NCI-H1436 (cell line): ENCODE results near the gene RUSF1.
"Not testable (repeated sequence)": the region's sequence is repeated elsewhere in the genome, so short reads cannot be mapped to it uniquely, and the experiment has no call there.

Experiments used
- DNase-seq: peaks from one replicate; lab custom pipeline; 2025; lab: John Stamatoyannopoulos, UW

Gene RUSF1

GRCh38 chr16:31487071-31487719 is 21.0 kb downstream of the RUSF1 start:
- DNase-seq = no peak

GRCh38 chr16:31486045-31486444 is 22.1 kb downstream of the RUSF1 start:
- no peak for DNase-seq

DNA sequence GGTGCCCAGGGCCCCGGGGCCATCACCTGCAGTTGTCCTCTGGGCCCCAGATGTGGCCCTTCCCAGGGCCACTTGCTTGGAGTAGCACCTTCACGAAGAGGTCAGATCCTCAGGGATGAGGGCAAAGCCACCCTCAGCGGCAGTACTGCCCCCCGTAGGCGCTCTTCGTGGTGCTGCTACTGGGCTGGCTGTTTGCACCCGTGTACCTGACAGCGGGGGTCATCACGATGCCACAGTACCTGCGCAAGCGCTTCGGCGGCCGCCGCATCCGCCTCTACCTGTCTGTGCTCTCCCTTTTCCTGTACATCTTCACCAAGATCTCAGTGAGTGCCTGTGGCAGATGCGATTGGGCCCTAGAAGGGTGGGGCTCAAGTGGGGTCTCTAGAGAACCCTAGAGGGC is 22.6 kb downstream of the RUSF1 start:
- no peak for DNase-seq

- no peak for DNase-seq
Observed at GRCh38 chr16:31484491-31485171, 23.6 kb downstream of the RUSF1 start.

DNA sequence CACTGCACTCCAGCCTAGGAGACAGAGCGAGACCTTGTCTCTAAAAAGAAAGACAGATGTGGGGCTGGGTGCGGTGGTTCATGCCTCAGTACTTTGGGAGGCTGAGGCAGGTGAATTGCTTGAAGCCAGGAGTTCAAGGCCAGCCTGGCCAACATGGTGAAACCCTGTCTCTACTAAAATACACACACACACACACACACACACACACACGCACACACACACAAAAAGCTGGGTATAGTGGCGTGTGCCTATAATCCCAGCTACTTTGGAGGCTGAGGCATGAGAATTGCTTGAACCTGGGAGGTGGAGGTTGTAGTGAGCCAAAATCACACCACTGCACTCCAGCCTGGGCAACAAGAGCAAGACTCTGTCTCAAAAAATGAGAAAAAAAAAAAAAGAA is 24.1 kb downstream of the RUSF1 start:
- DNase-seq = not testable (repeated sequence)

GRCh38 chr16:31483081-31483480 is 25.1 kb downstream of the RUSF1 start, which contains the start of gene SLC5A2:
TSS of gene SLC5A2 (plus strand) at chr16:31483123. CDS start at chr16:31483137, 14 bp downstream.
- DNase-seq = no peak

DNA sequence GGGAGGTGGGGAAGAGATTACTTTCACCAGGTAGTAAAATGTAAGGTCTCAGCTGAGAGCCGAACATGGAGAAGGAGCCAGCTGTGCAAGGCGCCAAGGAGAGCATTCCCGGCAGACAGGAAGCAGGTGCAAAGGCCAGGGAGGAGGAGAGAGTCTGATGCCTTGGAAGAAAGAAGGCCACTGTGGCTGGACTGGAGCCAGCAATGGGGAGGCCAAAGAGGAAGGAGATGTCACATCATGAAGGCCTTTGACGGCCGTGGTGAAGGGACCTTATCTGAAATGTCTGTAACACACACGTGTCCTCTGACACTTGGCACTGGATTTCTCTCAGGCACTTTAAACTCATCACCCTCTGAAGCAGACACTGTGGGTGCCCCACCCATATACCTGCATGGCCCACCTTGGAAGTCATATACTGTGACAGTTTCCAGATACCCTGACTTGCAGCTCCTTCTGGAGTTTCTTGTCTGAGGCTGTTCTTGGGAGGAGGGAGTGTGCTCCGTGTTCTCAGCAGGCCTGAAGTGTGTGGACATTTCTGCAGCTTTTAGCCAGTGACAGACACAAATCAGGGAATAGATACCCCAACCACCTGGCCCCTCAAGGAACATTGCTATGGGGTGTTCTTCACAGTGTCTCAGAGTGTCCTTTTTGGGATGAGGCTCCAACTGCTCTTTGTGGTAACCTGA is 27.2 kb downstream of the RUSF1 start:
- DNase-seq = no peak

DNA sequence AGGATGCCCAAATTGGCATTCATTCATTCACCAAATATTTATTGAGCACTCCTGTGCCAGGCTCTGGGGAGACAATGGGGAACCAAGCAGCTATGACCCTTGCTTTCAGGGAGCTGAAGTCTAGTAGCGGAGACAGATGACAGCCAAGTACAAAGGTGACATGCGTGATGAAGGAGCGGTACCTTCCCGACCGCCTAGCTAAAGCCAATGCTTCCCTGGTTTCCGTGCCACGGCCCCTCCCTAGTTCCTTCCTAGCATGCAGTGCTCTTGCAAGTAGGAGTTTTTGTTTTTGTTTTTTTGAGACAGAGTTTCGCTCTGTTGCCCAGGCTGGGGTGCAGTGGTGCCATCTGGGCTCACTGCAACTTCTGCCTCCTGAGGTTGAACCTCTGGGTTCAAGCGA is 28.4 kb downstream of the RUSF1 start:
- DNase-seq = no peak

DNA sequence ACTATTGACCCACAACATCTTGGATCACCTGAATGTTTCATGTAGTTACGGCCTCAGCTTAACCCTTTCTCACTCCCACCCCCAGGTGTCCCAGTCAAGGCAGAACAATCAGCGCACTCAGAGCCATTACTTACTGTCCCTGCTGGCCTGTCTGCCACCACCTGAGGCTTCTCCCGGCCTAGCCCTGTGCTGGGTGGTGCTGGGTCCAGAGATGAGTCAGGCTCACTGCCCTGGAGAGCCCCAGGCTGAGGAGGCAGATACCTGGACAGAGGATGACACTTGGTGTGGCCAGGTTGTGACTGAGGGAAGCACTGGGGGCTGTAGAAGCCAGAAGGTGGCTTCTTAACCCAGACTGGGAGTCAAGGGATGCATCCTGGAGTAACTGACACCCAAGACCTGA is 29.2 kb downstream of the RUSF1 start:
- no peak for DNase-seq

DNA sequence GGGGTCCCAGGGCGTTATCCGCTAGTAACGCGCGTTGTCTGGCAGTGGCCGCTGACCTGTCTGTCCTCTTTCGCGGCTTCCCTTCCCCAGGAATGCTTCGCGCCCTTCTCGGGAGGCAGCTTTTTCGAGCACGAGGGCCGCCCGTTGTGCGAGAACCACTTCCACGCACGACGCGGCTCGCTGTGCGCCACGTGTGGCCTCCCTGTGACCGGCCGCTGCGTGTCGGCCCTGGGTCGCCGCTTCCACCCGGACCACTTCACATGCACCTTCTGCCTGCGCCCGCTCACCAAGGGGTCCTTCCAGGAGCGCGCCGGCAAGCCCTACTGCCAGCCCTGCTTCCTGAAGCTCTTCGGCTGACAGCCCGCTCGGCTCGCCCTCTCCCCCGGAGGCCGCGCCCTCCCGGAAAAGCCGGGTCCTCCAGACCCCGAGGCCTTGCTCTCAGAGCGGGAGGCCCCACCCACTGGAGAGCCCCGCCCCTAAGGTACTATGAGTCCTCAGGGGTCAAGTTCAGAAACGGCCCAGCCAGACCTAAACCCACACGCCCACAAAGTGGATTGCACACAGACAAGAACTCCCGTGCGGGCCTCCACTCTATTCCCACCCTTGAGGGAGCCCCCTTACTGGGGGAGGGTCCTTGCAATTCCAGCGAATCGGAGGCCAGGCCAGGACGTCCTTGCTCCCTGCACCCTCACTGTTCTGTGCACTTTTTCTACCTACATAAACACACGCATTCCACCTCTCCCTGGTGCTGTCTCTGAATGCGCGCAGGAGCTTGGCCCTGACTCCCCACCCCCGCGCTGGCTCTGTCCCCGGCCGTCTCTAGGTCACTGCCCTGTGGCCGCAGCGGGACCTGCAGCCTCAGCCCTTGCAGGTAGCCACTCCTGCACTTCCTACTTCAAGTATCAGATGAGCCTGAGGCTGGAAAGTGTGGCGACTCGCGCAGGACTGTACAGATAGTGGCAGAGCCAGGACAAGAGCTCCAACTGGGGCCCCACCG is 30.7 kb downstream of the RUSF1 start:
- DNase-seq = no peak

- DNase-seq = no peak
Observed at GRCh38 chr16:31476303-31477219, 31.6 kb downstream of the RUSF1 start.

DNA sequence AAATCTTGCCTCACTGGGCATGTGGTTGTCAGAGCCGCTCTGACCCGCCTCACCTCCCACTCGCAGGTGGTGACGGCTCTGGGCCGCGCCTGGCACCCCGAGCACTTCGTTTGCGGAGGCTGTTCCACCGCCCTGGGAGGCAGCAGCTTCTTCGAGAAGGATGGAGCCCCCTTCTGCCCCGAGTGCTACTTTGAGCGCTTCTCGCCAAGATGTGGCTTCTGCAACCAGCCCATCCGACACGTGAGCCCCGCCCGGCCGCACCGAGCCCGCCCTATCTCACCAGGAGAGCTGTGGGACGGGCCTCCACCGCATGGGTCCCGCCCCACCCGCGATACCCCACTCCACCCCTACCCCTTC is 32.3 kb downstream of the RUSF1 start:
- DNase-seq = no peak

GRCh38 chr16:31474773-31475738 is 33.1 kb downstream of the RUSF1 start:
- no peak for DNase-seq

GRCh38 chr16:31474173-31474714 is 33.9 kb downstream of the RUSF1 start:
- DNase-seq = no peak

DNA sequence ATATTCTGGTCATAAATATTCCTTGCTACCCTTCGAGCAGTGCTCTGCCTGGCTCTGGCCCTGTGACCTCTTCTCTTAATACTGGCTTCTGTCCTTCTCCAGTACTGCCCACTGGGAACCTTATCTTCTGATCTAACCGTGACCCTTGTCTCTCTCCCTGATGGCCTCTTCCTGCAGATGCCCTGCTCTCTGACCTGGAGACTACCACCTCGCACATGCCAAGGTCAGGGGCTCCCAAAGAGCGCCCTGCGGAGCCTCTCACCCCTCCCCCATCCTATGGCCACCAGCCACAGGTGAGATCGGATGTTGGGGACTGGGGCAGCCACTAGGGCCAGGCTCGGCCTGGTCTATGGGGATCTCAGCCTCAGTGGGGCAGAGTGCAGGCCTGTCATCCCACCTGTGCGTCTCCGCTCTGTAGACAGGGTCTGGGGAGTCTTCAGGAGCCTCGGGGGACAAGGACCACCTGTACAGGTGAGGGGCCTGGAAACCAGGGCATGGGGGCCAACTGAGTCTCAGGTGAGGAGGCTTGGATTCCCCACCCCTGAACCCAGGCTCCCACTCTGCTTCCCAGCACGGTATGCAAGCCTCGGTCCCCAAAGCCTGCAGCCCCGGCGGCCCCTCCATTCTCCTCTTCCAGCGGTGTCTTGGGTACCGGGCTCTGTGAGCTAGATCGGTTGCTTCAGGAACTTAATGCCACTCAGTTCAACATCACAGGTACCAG is 34.8 kb downstream of the RUSF1 start:
- DNase-seq = no peak

- peak; percentile 98 for DNase-seq
Observed at GRCh38 chr16:31472709-31473203, 35.4 kb downstream of the RUSF1 start.

DNA sequence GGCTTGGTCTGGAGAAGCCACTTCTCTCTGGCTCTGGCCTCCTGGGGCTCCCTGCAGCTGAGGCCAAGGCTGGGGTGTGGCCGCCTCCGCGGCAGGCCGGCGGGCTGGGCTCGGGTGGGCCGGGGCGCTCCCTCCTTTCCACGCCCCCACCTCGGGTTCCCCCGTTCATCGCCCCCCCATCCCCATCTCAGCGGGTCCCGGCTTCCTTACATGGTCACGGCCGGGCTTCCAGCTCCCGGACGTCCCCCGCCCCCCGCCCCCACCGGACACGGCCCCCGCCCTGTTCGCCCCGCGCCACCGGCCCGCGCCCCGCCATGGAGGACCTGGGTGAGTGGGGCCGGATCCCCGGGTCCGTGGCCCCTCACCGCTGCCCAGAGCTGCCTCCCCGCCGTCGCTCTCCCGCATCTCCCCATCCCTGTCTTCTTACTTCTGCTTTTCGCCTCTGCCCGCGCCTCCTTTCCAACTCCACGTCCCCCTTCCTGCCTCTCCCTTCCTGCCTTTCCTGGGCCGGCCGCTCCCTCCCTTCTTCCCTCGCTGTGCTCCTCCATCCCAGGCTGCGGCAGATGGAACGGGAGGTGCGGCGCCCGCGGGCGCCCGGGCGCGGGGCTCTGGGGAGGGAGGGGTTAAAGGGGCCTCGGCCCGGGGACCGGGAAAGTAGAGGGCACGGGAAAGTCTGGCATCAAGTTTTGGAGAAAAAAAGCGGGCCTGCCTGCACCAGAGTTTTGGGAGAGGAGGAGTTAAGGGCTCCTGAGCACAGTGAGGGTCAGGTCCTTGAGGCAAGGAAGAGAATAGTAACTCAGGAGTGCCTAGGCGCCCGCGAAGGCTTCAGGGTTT is 36.1 kb downstream of the RUSF1 start, which contains the start of gene TGFB1I1:
Gene TGFB1I1, plus strand, starts transcription at position 278 of the 834 bp plus-strand sequence. Its CDS starts 37 bp downstream, at position 315.
- DNase-seq = no peak
